GM23248 (cell line): Measurements from ENCODE around the gene PNPLA7. TPM values are rescaled to one million over a fixed set of nuclear protein-coding genes. Genes with fewer than 3 reads are reported as not detected.

Experiments
- DNase-seq: peaks from one replicate; pipeline ENCODE4 v3.0.0-alpha.2; 2015
- H2AFZ ChIP-seq: fragments of 200-600 bp; sonication (generic); 2 replicates; pipeline ENCODE4 v1.6.1; 2016; ENCODE audit warnings: antibody characterized with exemption
- H3F3A ChIP-seq: fragments of 200-600 bp; sonication (generic); 2 replicates; pipeline ENCODE4 v1.6.1; 2016; ENCODE audit warnings: mild to moderate bottlenecking, antibody characterized with exemption, mixed run types; ENCODE audit not compliant: insufficient read depth
- H3K27ac ChIP-seq: fragments of 200-600 bp; sonication (generic); 2 replicates; pipeline ENCODE4 v1.5.1; 2016; ENCODE audit warnings: mild to moderate bottlenecking
- H3K27me3 ChIP-seq: fragments of 200-600 bp; sonication (generic); replicated peaks from 2 replicates; pipeline ENCODE4 v1.6.1; 2016; ENCODE audit warnings: mild to moderate bottlenecking; ENCODE audit not compliant: insufficient read depth
- H3K36me3 ChIP-seq: fragments of 200-600 bp; sonication (generic); 2 replicates; pipeline ENCODE4 v1.6.1; 2016; ENCODE audit warnings: low read depth, mild to moderate bottlenecking
- H3K4me1 ChIP-seq: fragments of 200-600 bp; sonication (generic); 2 replicates; pipeline ENCODE4 v1.6.1; 2016; ENCODE audit warnings: mild to moderate bottlenecking; ENCODE audit not compliant: insufficient read depth
- H3K4me2 ChIP-seq: fragments of 200-600 bp; sonication (generic); one replicate; pipeline ENCODE4 v1.6.1; 2016; ENCODE audit warnings: mild to moderate bottlenecking; ENCODE audit not compliant: unreplicated experiment
- H3K4me3 ChIP-seq: fragments of 200-600 bp; sonication (generic); 2 replicates; pipeline ENCODE4 v1.5.1; 2016; ENCODE audit warnings: mild to moderate bottlenecking
- H3K79me2 ChIP-seq: fragments of 200-600 bp; sonication (generic); 2 replicates; pipeline ENCODE4 v1.6.1; 2016; ENCODE audit warnings: mild to moderate bottlenecking; ENCODE audit not compliant: insufficient read depth
- H3K9ac ChIP-seq: fragments of 200-600 bp; sonication (generic); 2 replicates; pipeline ENCODE4 v1.6.1; 2016; ENCODE audit warnings: mild to moderate bottlenecking
- H3K9me2 ChIP-seq: fragments of 200-600 bp; sonication (generic); 2 replicates; pipeline ENCODE4 v1.6.1; 2016; ENCODE audit warnings: mixed run types, mild to moderate bottlenecking, moderate library complexity; ENCODE audit not compliant: insufficient read depth
- H3K9me3 ChIP-seq: fragments of 200-600 bp; sonication (generic); one replicate; pipeline ENCODE4 v1.6.1; 2017; ENCODE audit warnings: low read depth
- H4K20me1 ChIP-seq: fragments of 200-600 bp; sonication (generic); 2 replicates; pipeline ENCODE4 v1.6.0; 2016; ENCODE audit not compliant: insufficient read depth
- EZH2 ChIP-seq: fragments of 200-600 bp; sonication (generic); IDR thresholded peaks from 2 replicates; pipeline ENCODE4 v1.6.1; 2018; ENCODE audit warnings: antibody characterized with exemption, mild to moderate bottlenecking; ENCODE audit not compliant: insufficient read depth, poor library complexity, severe bottlenecking
- EZH2phosphoT487 ChIP-seq: fragments of 200-600 bp; sonication (generic); IDR thresholded peaks from 2 replicates; pipeline ENCODE4 v1.6.1; 2018; ENCODE audit warnings: antibody characterized with exemption, moderate library complexity, mild to moderate bottlenecking, low read depth; ENCODE audit not compliant: insufficient read depth
- WGBS, 2 experiments: methylation state at CpG; one replicate each; pipeline ENCODE4 v1.1.6; 2015 to 2017; ENCODE audit warnings: low lambda C conversion rate in 2 of 2, low coverage in 1 of 2; ENCODE audit errors: missing lambda C conversion rate in 2 of 2; 5-methylcytosine and 5-hydroxymethylcytosine counted together
- in situ Hi-C: fragments of 300-500 bp; cut with MboI; formaldehyde crosslinking; loops from 2 replicates; pipeline ENCODE4 v1.15.0; 2020
- polyA plus RNA-seq: library from polyadenylated mRNA; unstranded; fragments of >200 nt; fragmentation: Nextera tagmentation; extraction: Ambion mirVana; gene quantifications from 2 replicates; pipeline ENCODE4 v1.2.1, GENCODE V29; 2016
- total RNA-seq: library from RNA; depleted of rRNA; stranded (reverse); fragments of >200 nt; shearing (Covaris generic); gene quantifications from 2 replicates; pipeline ENCODE4 v1.2.3, GENCODE V29; 2014

Gene PNPLA7
- total and polyA plus RNA-seq, 2 experiments from 2014 or later, result 0.54 to 0.59 TPM

DNA sequence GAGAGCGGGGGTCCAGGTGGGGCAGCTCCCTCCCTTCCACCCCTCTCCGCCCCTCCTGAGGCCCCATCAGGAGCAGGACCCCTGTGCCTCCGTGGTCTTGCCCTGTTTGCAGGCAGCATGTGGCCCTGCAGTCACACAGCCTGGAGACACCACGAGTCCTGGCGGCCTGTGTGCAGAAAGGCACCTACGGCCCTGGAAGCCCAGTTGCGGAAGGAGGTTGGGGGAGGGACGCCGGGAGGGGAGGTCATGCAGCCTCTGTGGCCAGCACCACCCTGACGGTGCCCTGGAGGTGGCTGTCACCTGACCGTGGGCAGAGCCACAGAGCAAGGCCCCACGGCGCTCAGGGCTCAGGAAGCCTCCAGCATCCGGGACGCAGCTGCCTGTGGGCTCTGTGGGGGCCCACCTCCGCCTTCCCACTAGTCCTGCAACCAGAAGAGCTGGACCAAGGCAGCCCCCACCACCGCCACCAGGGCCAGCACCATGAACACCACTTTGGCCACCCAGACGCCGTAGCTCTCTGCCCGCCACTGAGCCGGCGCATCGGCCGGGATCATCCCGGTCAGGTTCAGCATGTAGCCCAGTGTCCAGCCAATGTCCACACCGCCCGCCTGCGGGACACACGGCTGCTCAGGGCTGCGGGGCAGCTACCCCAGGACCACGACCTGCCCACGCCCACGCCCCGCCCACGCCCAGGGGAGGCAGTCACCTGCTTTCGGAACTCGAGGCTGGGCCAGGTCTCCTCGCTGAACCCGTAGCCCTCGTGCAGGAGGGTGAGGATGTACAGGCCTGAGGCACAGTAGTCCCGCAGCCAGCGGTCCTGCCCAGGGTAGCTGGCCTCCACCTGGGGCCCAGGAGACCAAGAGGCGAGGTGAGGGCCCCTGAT, 115.5 kb downstream of the PNPLA7 start:
- H3K9ac ChIP-seq, result no peak overlapping the region
- in situ Hi-C loops, result no loop called here
- no peaks in the 10 kb centered on the region for H3K27me3 ChIP-seq
- H3K4me3 ChIP-seq, result no peak overlapping the region
- no peaks in the 10 kb centered on the region for H3F3A ChIP-seq
- H3K9me2 ChIP-seq, result no peaks in the 10 kb centered on the region
- H3K4me1 ChIP-seq, result no peaks in the 10 kb centered on the region
- no peak for TF ChIP-seq EZH2phosphoT487
- TF ChIP-seq EZH2, result no peak
- no peaks in the 10 kb centered on the region for H3K79me2 ChIP-seq
- H3K36me3 ChIP-seq, result no peaks in the 10 kb centered on the region
- H3K9me3 ChIP-seq, result no peaks in the 10 kb centered on the region
- H4K20me1 ChIP-seq, result no peaks in the 10 kb centered on the region
- no peak for DNase-seq
- H3K4me2 ChIP-seq, result no peak overlapping the region
- H2AFZ ChIP-seq, result no peak overlapping the region
- no peak overlapping the region for H3K27ac ChIP-seq
- 75 to 80% methylated on average over 26 to 28 of the region's 43 CpGs for WGBS, 2 experiments

DNA sequence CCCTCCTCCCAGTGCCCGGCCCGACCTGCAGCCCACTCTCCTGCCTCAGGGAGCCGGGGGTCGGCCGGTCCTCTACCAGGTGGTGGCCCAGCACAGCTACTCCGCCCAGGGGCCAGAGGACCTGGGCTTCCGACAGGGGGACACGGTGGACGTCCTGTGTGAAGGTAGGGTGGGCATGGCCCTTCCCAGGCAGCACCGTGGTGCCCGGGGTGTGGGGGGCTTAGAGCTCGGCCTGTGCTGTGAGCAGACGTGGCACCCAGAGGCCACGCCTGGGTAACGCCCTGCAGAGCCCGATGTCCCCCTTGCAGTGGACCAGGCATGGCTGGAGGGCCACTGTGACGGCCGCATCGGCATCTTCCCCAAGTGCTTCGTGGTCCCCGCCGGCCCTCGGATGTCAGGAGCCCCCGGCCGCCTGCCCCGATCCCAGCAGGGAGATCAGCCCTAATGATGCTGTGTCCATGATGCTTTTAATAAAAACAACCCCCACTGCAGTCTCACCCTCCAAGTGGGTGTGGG, 116.2 kb downstream of the PNPLA7 start:
- H3K9me3 ChIP-seq, result no peaks in the 10 kb centered on the region
- in situ Hi-C loops, result no loop called here
- H3K27ac ChIP-seq, result no peak overlapping the region
- H3K4me2 ChIP-seq, result no peak overlapping the region
- 69 to 75% methylated on average over 19 to 25 of the region's 26 CpGs for WGBS, 2 experiments
- DNase-seq, result no peak
- H3K36me3 ChIP-seq, result no peaks in the 10 kb centered on the region
- H2AFZ ChIP-seq, result no peak overlapping the region
- TF ChIP-seq EZH2, result no peak
- TF ChIP-seq EZH2phosphoT487, result no peak
- H3K4me1 ChIP-seq, result no peaks in the 10 kb centered on the region
- H3K27me3 ChIP-seq, result no peaks in the 10 kb centered on the region
- H3F3A ChIP-seq, result no peaks in the 10 kb centered on the region
- H3K79me2 ChIP-seq, result no peaks in the 10 kb centered on the region
- no peak overlapping the region for H3K4me3 ChIP-seq
- H3K9ac ChIP-seq, result no peak overlapping the region
- no peaks in the 10 kb centered on the region for H4K20me1 ChIP-seq
- no peaks in the 10 kb centered on the region for H3K9me2 ChIP-seq

DNA sequence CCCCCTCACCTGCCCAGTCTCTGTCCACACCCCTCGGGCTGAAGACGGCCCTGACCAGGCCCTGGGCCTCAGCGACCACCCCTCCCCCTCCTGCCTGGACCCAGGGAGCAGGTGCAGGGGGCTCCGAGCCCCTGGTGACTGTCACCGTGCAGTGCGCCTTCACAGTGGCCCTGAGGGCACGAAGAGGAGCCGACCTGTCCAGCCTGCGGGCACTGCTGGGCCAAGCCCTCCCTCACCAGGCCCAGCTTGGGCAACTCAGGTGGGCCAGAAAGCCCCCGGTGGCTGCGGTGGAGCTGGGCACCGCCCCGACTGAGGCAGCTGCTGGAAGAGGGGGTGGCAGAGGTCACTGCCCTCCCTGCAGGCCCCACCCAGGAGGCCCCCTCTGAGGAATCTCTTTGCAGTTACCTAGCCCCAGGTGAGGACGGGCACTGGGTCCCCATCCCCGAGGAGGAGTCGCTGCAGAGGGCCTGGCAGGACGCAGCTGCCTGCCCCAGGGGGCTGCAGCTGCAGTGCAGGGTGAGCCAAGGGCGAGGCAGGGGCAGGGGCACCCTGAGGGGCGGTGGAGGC, 116.8 kb downstream of the PNPLA7 start:
- Histone ChIP-seq H3K9me2 (no peaks in the 10 kb centered on the region), H3K9ac (no peak overlapping the region), H3K4me3 (no peak overlapping the region), H3K36me3 (no peaks in the 10 kb centered on the region), H3K27me3 (no peaks in the 10 kb centered on the region), H3K4me2 (no peak overlapping the region), H3K9me3 (no peaks in the 10 kb centered on the region), H3K79me2 (no peaks in the 10 kb centered on the region), H4K20me1 (no peaks in the 10 kb centered on the region), H3K27ac (no peak overlapping the region), H2AFZ (no peak overlapping the region), H3F3A (no peaks in the 10 kb centered on the region), H3K4me1 (no peaks in the 10 kb centered on the region)
- DNase-seq, result no peak
- in situ Hi-C loops, result no loop called here
- WGBS, 2 experiments, result 59 to 73% methylated on average over 9 to 19 of the region's 19 CpGs
- no peak for TF ChIP-seq EZH2
- TF ChIP-seq EZH2phosphoT487, result no peak

DNA sequence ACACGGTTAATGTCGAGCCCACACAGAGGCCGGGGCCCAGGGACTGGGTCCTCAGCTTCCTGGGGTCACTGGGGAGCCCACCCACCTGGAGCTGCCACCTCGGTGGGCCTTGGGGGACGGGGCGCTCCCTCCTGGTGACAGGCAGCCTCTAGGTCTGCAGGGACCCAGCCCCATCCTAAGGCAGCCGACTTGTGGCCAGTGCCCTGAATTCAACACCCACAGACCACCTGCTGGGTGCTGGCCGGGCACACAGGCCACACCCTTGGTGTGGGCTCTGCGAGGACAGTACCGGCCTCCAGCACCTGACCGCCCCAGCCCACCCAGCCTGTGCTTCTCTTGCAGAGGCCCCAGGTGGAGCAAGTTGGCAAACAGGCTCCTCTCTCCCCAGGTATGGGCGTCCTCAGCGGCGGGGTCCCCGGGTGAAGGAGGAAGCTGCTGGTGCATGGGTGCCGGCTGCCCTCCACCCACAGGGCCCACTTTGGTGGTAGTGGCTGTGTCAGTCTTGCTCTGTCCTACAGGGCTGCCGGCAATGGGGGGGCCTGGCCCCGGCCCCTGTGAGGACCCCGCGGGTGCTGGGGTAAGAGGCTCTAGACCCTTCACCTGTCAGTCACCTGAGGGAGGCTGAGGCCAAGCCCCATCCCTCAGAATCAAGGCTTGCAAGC, 117.4 kb downstream of the PNPLA7 start:
- in situ Hi-C loops, result no loop called here
- 86 to 89% methylated on average over 18 to 19 of the region's 20 CpGs for WGBS, 2 experiments
- H3K27me3 ChIP-seq, result no peaks in the 10 kb centered on the region

More for the DNA sequence above, 117.4 kb downstream of the PNPLA7 start:
- no peak overlapping the region for H3K4me3 ChIP-seq
- no peaks in the 10 kb centered on the region for H3K9me2 ChIP-seq
- H3K4me2 ChIP-seq, result no peak overlapping the region
- no peaks in the 10 kb centered on the region for H3K36me3 ChIP-seq
- no peak overlapping the region for H3K9ac ChIP-seq
- no peaks in the 10 kb centered on the region for H3K79me2 ChIP-seq
- H3K9me3 ChIP-seq, result no peaks in the 10 kb centered on the region
- TF ChIP-seq EZH2phosphoT487 (no peak), EZH2 (no peak)
- no peak overlapping the region for H2AFZ ChIP-seq
- no peak overlapping the region for H3K27ac ChIP-seq
- H4K20me1 ChIP-seq, result no peaks in the 10 kb centered on the region
- H3K4me1 ChIP-seq, result no peaks in the 10 kb centered on the region
- H3F3A ChIP-seq, result no peaks in the 10 kb centered on the region
- DNase-seq, result no peak
